Measurements from ENCODE around the gene ISX. TPM values are rescaled to one million over a fixed set of nuclear protein-coding genes. Genes with fewer than 3 reads are reported as not detected.
"Not testable (repeated sequence)": the region's sequence is repeated elsewhere in the genome, so short reads cannot be mapped to it uniquely, and the experiment has no call there.

Gene ISX
- total RNA-seq, 1 experiment from 2014 or later: not detected

DNA sequence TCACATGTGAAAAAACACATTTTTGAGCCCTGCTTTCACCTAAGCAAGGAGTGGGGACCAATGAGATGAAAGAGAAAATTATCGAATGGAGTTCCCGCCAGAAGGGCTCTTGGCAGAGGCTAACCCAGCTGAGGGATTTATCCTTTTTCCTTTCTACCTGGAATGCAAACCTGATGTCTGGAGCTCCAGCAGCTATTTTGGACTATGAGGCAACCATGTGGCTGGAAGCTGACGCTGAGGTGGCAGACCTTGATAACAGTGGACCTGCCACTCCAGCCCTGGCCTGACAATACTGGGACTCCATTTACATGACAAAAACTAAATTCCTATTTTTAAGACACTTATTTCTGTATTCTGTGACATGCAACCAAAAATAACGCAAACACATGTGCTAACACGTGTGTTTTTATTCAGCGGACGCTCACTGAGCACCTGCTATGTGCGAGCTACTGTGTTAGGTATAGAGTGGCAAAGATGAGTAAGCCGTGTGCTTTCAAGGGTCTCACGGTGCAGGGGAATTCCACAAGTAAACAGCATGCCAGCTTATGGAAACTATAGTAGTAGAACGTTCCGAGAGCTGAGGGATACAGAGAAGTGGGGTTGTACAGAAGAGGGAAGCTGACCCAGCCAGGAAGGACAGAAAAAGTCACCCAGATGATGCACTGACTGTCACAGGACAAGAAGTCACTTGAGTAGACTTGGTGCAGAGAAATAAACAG, 19.1 kb upstream of the ISX start:
- Histone ChIP-seq H3K36me3 (ENCODE audit: control insufficient read depth, insufficient read depth, low read length) (no peaks in the 10 kb centered on the region), H3K4me1 (ENCODE audit: control insufficient read depth, insufficient read depth, low read length) (no peaks in the 10 kb centered on the region), H3K27me3 (ENCODE audit: control insufficient read depth, insufficient read depth, low read length) (no peaks in the 10 kb centered on the region; the same call in 1 of the 2 replicates), H3K27ac (ENCODE audit: low read length) (no peak overlapping the region), H3K9me3 (ENCODE audit: control insufficient read depth, insufficient read depth, low read depth, low read length) (no peaks in the 10 kb centered on the region), H3K4me3 (ENCODE audit: low read depth in 2 of 2, low read length in 2 of 2) (no peak overlapping the region)
- ATAC-seq (no peak), DNase-seq (ENCODE audit: low read depth, low spot score) (no peak)
- intact Hi-C loops (cut with micrococcal nuclease; ENCODE audit: unreplicated experiment): loop anchor here (10.0 kb wide), 1 partner anchor 98 kb away; no protein-coding TSS in a partner anchor
- POLR2A ChIA-PET: no interaction called here
- no TSS peak for BruUV-seq (replicated peaks)
- CTCF ChIA-PET: no interaction called here
- in situ Hi-C loops (cut with HindIII; ENCODE audit: low pct_unique_long_range_greater_than_20kb, low sequenced_read_pairs): no loop called here
- TF ChIP-seq SIN3A (IDR thresholded peaks at IDR 0.05; ENCODE audit: borderline replicate concordance, insufficient read depth, low read depth, low read length) (no peak), TCF7L2 (IDR thresholded peaks at IDR 0.05; ENCODE audit: low read depth, low read length) (no peak), POLR2AphosphoS5 (IDR thresholded peaks at IDR 0.05; ENCODE audit: low read depth, low read length) (no peak)
- TF ChIP-seq, protein P1, sequence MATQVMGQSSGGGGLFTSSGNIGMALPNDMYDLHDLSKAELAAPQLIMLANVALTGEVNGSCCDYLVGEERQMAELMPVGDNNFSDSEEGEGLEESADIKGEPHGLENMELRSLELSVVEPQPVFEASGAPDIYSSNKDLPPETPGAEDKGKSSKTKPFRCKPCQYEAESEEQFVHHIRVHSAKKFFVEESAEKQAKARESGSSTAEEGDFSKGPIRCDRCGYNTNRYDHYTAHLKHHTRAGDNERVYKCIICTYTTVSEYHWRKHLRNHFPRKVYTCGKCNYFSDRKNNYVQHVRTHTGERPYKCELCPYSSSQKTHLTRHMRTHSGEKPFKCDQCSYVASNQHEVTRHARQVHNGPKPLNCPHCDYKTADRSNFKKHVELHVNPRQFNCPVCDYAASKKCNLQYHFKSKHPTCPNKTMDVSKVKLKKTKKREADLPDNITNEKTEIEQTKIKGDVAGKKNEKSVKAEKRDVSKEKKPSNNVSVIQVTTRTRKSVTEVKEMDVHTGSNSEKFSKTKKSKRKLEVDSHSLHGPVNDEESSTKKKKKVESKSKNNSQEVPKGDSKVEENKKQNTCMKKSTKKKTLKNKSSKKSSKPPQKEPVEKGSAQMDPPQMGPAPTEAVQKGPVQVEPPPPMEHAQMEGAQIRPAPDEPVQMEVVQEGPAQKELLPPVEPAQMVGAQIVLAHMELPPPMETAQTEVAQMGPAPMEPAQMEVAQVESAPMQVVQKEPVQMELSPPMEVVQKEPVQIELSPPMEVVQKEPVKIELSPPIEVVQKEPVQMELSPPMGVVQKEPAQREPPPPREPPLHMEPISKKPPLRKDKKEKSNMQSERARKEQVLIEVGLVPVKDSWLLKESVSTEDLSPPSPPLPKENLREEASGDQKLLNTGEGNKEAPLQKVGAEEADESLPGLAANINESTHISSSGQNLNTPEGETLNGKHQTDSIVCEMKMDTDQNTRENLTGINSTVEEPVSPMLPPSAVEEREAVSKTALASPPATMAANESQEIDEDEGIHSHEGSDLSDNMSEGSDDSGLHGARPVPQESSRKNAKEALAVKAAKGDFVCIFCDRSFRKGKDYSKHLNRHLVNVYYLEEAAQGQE (IDR thresholded peaks at IDR 0.05; ENCODE audit: insufficient read depth in 1 of 2, low read depth in 2 of 2, low read length in 1 of 2): no peak
- TF ChIP-seq, protein P2, sequence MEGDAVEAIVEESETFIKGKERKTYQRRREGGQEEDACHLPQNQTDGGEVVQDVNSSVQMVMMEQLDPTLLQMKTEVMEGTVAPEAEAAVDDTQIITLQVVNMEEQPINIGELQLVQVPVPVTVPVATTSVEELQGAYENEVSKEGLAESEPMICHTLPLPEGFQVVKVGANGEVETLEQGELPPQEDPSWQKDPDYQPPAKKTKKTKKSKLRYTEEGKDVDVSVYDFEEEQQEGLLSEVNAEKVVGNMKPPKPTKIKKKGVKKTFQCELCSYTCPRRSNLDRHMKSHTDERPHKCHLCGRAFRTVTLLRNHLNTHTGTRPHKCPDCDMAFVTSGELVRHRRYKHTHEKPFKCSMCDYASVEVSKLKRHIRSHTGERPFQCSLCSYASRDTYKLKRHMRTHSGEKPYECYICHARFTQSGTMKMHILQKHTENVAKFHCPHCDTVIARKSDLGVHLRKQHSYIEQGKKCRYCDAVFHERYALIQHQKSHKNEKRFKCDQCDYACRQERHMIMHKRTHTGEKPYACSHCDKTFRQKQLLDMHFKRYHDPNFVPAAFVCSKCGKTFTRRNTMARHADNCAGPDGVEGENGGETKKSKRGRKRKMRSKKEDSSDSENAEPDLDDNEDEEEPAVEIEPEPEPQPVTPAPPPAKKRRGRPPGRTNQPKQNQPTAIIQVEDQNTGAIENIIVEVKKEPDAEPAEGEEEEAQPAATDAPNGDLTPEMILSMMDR (IDR thresholded peaks at IDR 0.05): no peak

DNA sequence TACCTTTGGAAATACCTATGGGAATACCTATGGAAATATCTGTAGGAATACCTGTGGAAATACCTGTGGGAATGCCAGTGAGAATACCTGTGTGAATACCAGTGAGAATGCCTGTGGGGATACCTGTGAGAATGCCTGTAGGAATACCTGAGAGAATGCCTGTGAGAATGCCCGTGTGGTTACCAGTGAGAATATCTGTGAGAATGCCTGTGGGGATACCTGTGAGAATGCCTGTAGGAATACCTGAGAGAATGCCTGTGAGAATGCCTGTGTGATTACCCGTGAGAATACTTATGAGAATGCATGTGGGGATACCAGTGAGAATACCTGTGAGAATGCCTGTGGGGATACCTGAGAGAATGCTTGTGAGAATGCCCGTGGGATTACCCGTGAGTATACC, 15.9 kb upstream of the ISX start:
- CTCF ChIA-PET; POLR2A ChIA-PET; in situ Hi-C loops (cut with HindIII; ENCODE audit: low pct_unique_long_range_greater_than_20kb, low sequenced_read_pairs); H3K27ac ChIP-seq (ENCODE audit: low read length); H3K36me3 ChIP-seq (ENCODE audit: control insufficient read depth, insufficient read depth, low read length); DNase-seq (ENCODE audit: low read depth, low spot score); ATAC-seq; H3K9me3 ChIP-seq (ENCODE audit: control insufficient read depth, insufficient read depth, low read depth, low read length); H3K27me3 ChIP-seq (ENCODE audit: control insufficient read depth, insufficient read depth, low read length); H3K4me1 ChIP-seq (ENCODE audit: control insufficient read depth, insufficient read depth, low read length); BruUV-seq (replicated peaks); H3K4me3 ChIP-seq (ENCODE audit: low read depth in 2 of 2, low read length in 2 of 2): not testable (repeated sequence)
- intact Hi-C loops (cut with micrococcal nuclease; ENCODE audit: unreplicated experiment): loop anchor here (10.0 kb wide), 1 partner anchor 55 kb away; no protein-coding TSS in a partner anchor

- no peaks in the 10 kb centered on the region for H3K9me3 ChIP-seq (ENCODE audit: control insufficient read depth, insufficient read depth, low read depth, low read length)
- no peak overlapping the region for H3K4me3 ChIP-seq (ENCODE audit: low read depth in 2 of 2, low read length in 2 of 2)
- no TSS peak for BruUV-seq (replicated peaks)
- ChIA-PET POLR2A (no interaction called here), CTCF (interaction anchor here (0.6 kb wide), 1 partner anchor 27 kb away, joined by 8 read pairs; no protein-coding TSS in a partner anchor)
- H3K27ac ChIP-seq (ENCODE audit: low read length): no peak overlapping the region
- DNase-seq (ENCODE audit: low read depth, low spot score) (no peak), ATAC-seq (no peak)
- no peaks in the 10 kb centered on the region; the same call in 1 of the 2 replicates for H3K27me3 ChIP-seq (ENCODE audit: control insufficient read depth, insufficient read depth, low read length)
- no peaks in the 10 kb centered on the region for H3K4me1 ChIP-seq (ENCODE audit: control insufficient read depth, insufficient read depth, low read length)
- intact Hi-C loops (cut with micrococcal nuclease; ENCODE audit: unreplicated experiment) (loop anchor here (10.0 kb wide), 1 partner anchor 56 kb away; no protein-coding TSS in a partner anchor), in situ Hi-C loops (cut with HindIII; ENCODE audit: low pct_unique_long_range_greater_than_20kb, low sequenced_read_pairs) (no loop called here)
- no peak for TF ChIP-seq SIN3A (IDR thresholded peaks at IDR 0.05; ENCODE audit: borderline replicate concordance, insufficient read depth, low read depth, low read length)
- TF ChIP-seq, protein P2 (IDR thresholded peaks at IDR 0.05): no peak
- TF ChIP-seq POLR2AphosphoS5 (IDR thresholded peaks at IDR 0.05; ENCODE audit: low read depth, low read length): no peak
- TF ChIP-seq TCF7L2 (IDR thresholded peaks at IDR 0.05; ENCODE audit: low read depth, low read length): no peak
- TF ChIP-seq, protein P1 (IDR thresholded peaks at IDR 0.05; ENCODE audit: insufficient read depth in 1 of 2, low read depth in 2 of 2, low read length in 1 of 2): no peak
- H3K36me3 ChIP-seq (ENCODE audit: control insufficient read depth, insufficient read depth, low read length): no peaks in the 10 kb centered on the region
Observed at GRCh38 chr22:35051013-35051535, 14.9 kb upstream of the ISX start.
